MCF 10A (cell line): ENCODE data around the gene SPCS2. TPM values are rescaled to one million over a fixed set of nuclear protein-coding genes. Genes with fewer than 3 reads are reported as not detected.

Experiments used
- BruUV-seq: library from RNA; stranded (reverse); fragments of 400-500 nt; replicated peaks from 2 replicates; lab custom pipeline; 2021; lab: Mats Ljungman, UMichigan
- CTCF ChIA-PET: fragments of 300-600 bp; sonication (Branson Sonifier 250); formaldehyde crosslinking; extraction: SDS; loops from one replicate; lab custom pipeline; 2021; ENCODE audit warnings: antibody characterized with exemption, inconsistent platforms; lab: Yijun Ruan, JAX
- POLR2A ChIA-PET: fragments of 300-600, 350-650 bp; sonication (Branson Sonifier 250); formaldehyde crosslinking; extraction: SDS; loops from one replicate; lab custom pipeline; 2020; ENCODE audit warnings: antibody characterized with exemption, inconsistent platforms; lab: Yijun Ruan, JAX
- DNase-seq: peaks from one replicate; pipeline ENCODE4 v3.0.0-alpha.2; 2018; ENCODE audit not compliant: unreplicated experiment
- H3K27ac Mint-ChIP-seq: one replicate; pipeline ENCODE4 v1.8.0; 2022; ENCODE audit warnings: mild to moderate bottlenecking, low read depth, mixed read lengths; ENCODE audit not compliant: unreplicated experiment
- H3K27me3 Mint-ChIP-seq: one replicate; pipeline ENCODE4 v1.8.0; 2022; ENCODE audit warnings: mixed read lengths; ENCODE audit not compliant: insufficient read depth, unreplicated experiment
- H3K36me3 Mint-ChIP-seq: one replicate; pipeline ENCODE4 v1.8.0; 2022; ENCODE audit warnings: mild to moderate bottlenecking, moderate library complexity, mixed read lengths; ENCODE audit not compliant: insufficient read depth, unreplicated experiment
- H3K4me1 Mint-ChIP-seq: one replicate; pipeline ENCODE4 v1.8.0; 2022; ENCODE audit warnings: mixed read lengths; ENCODE audit not compliant: insufficient read depth, unreplicated experiment
- H3K4me3 Mint-ChIP-seq: one replicate; pipeline ENCODE4 v1.8.0; 2022; ENCODE audit warnings: mild to moderate bottlenecking, moderate library complexity, mixed read lengths; ENCODE audit not compliant: unreplicated experiment
- H3K9me3 Mint-ChIP-seq: one replicate; pipeline ENCODE4 v1.8.0; 2022; ENCODE audit warnings: mixed read lengths; ENCODE audit not compliant: unreplicated experiment
- CTCF ChIP-seq: fragments of 200-600 bp; IDR thresholded peaks from one replicate; pipeline ENCODE4 v1.8.0; 2022; ENCODE audit warnings: antibody characterized with exemption, mild to moderate bottlenecking; ENCODE audit not compliant: unreplicated experiment
- intact Hi-C: fragments of 100-400 bp; cut with micrococcal nuclease; formaldehyde crosslinking; loops from 2 replicates; pipeline ENCODE4 v1.14.1; 2022
- total RNA-seq: library from RNA; stranded (reverse); gene quantifications from 2 replicates; pipeline ENCODE4 v1.2.3, GENCODE V29; 2022

The SPCS2 gene
- total RNA-seq, 1 experiment from 2014 or later = 198 TPM

GRCh38 chr11:74970852-74971395, 21.9 kb downstream of the SPCS2 start:
- peak overlapping the region; percentile 28 for H3K27ac Mint-ChIP-seq
- CTCF ChIA-PET = no interaction called here
- POLR2A ChIA-PET = no interaction called here
- no peak overlapping the region for H3K4me3 Mint-ChIP-seq
- intact Hi-C loops = no loop called here
- H3K27me3 Mint-ChIP-seq = no peaks in the 10 kb centered on the region
- H3K4me1 Mint-ChIP-seq = peaks cover 10% of the 10 kb centered on the region
- no peaks in the 10 kb centered on the region for H3K9me3 Mint-ChIP-seq
- no TSS peak for BruUV-seq
- peaks cover 84% of the 10 kb centered on the region for H3K36me3 Mint-ChIP-seq
- no peak for DNase-seq
- TF ChIP-seq CTCF = no peak

GRCh38 chr11:74971424-74971823, 22.4 kb downstream of the SPCS2 start:
- intact Hi-C loops = no loop called here
- H3K27ac Mint-ChIP-seq = peak overlapping the region; percentile 28
- ChIA-PET POLR2A (interaction anchor here (0.7 kb wide), 1 partner anchor 10 kb away, joined by 3 read pairs; no protein-coding TSS in a partner anchor), CTCF (interaction anchor here (0.6 to 1.1 kb wide), 2 partner anchors 41 to 309 kb away, joined by 4 read pairs; no protein-coding TSS in a partner anchor)
- H3K9me3 Mint-ChIP-seq = no peaks in the 10 kb centered on the region
- no peak for TF ChIP-seq CTCF
- H3K4me3 Mint-ChIP-seq = no peak overlapping the region
- H3K27me3 Mint-ChIP-seq = no peaks in the 10 kb centered on the region
- H3K4me1 Mint-ChIP-seq = peaks cover 10% of the 10 kb centered on the region
- BruUV-seq = no TSS peak
- H3K36me3 Mint-ChIP-seq = peaks cover 89% of the 10 kb centered on the region
- no peak for DNase-seq

GRCh38 chr11:74978041-74978440, 29.0 kb downstream of the SPCS2 start:
- intact Hi-C loops = no loop called here
- ChIA-PET CTCF (no interaction called here), POLR2A (no interaction called here)
- no peak overlapping the region for H3K27ac Mint-ChIP-seq
- BruUV-seq = no TSS peak
- no peak for TF ChIP-seq CTCF
- H3K36me3 Mint-ChIP-seq = peaks cover 68% of the 10 kb centered on the region
- DNase-seq = no peak
- H3K4me1 Mint-ChIP-seq = no peaks in the 10 kb centered on the region
- no peaks in the 10 kb centered on the region for H3K9me3 Mint-ChIP-seq
- no peaks in the 10 kb centered on the region for H3K27me3 Mint-ChIP-seq
- no peak overlapping the region for H3K4me3 Mint-ChIP-seq

- Mint-ChIP-seq H3K27me3 (no peaks in the 10 kb centered on the region), H3K4me3 (no peak overlapping the region), H3K27ac (no peak overlapping the region), H3K4me1 (no peaks in the 10 kb centered on the region), H3K36me3 (peaks cover 46% of the 10 kb centered on the region), H3K9me3 (no peaks in the 10 kb centered on the region)
- TF ChIP-seq CTCF = no peak
- ChIA-PET CTCF (no interaction called here), POLR2A (no interaction called here)
- no peak for DNase-seq
- intact Hi-C loops = no loop called here
- BruUV-seq = no TSS peak
These were observed 31.6 kb downstream of the SPCS2 start for GRCh38 chr11:74980634-74981033.
